Caco-2 (cell line): ENCODE results near the gene TUBG1. TPM values are rescaled to one million over a fixed set of nuclear protein-coding genes. Genes with fewer than 3 reads are reported as not detected.
A peak's percentile ranks its signal among the peaks of the same experiment; 100 is the strongest.

Experiments used
- BruUV-seq: library from RNA; stranded (reverse); fragments of 400-500 nt; replicated peaks from 2 replicates; lab custom pipeline; 2021; lab: Mats Ljungman, UMichigan
- CTCF ChIA-PET: fragments of 300-600 bp; sonication (Branson Sonifier 250); formaldehyde crosslinking; loops from one replicate; lab custom pipeline; 2022; ENCODE audit warnings: antibody characterized with exemption; lab: Charles Lee
- POLR2A ChIA-PET: fragments of 300-600 bp; sonication (Branson Sonifier 250); formaldehyde crosslinking; loops from one replicate; lab custom pipeline; 2022; ENCODE audit warnings: antibody characterized with exemption; lab: Charles Lee
- DNase-seq, 2 experiments: peaks; one replicate each; pipeline versions ENCODE4 v3.0.0 to v3.0.0-alpha.2; 2020 to 2022
- H3K27me3 ChIP-seq: replicated peaks from 2 replicates; pipeline ENCODE4 v1.6.0; 2011; ENCODE audit warnings: low read length; ENCODE audit not compliant: control insufficient read depth, insufficient read depth
- H3K36me3 ChIP-seq: 2 replicates; pipeline ENCODE4 v1.5.1; 2011; ENCODE audit warnings: low read length; ENCODE audit not compliant: control insufficient read depth, insufficient read depth
- H3K4me1 ChIP-seq: fragments of 250-450 bp; sonication (Bioruptor Pico); 2 replicates; pipeline ENCODE4 v1.5.1; 2020; ENCODE audit warnings: mild to moderate bottlenecking
- H3K4me3 ChIP-seq: 2 replicates; pipeline ENCODE4 v1.5.1; 2011; ENCODE audit warnings: low read depth, mild to moderate bottlenecking, control low read depth, low read length
- H3K9me3 ChIP-seq: fragments of 250-450 bp; sonication (Bioruptor Pico); 2 replicates; pipeline ENCODE4 v1.5.1; 2020; ENCODE audit warnings: mild to moderate bottlenecking, moderate library complexity
- H3K27ac Mint-ChIP-seq: one replicate; pipeline ENCODE4 v1.8.0; 2022; ENCODE audit warnings: mixed read lengths; ENCODE audit not compliant: unreplicated experiment
- H3K27me3 Mint-ChIP-seq: one replicate; pipeline ENCODE4 v1.8.0; 2022; ENCODE audit warnings: mixed read lengths; ENCODE audit not compliant: insufficient read depth, unreplicated experiment
- H3K36me3 Mint-ChIP-seq: one replicate; pipeline ENCODE4 v1.8.0; 2022; ENCODE audit warnings: mild to moderate bottlenecking, mixed read lengths; ENCODE audit not compliant: insufficient read depth, unreplicated experiment
- H3K4me1 Mint-ChIP-seq: one replicate; pipeline ENCODE4 v1.8.0; 2022; ENCODE audit warnings: low read depth, mixed read lengths; ENCODE audit not compliant: unreplicated experiment
- H3K4me3 Mint-ChIP-seq: one replicate; pipeline ENCODE4 v1.8.0; 2022; ENCODE audit warnings: mild to moderate bottlenecking, moderate library complexity, mixed read lengths; ENCODE audit not compliant: unreplicated experiment
- H3K9me3 Mint-ChIP-seq: one replicate; pipeline ENCODE4 v1.8.0; 2022; ENCODE audit warnings: mixed read lengths; ENCODE audit not compliant: unreplicated experiment
- CTCF ChIP-seq, 2 experiments: fragments of 200-600 bp in 1 of 2; IDR thresholded peaks; 1 replicate in 1 of 2; 2 replicates in 1 of 2; pipeline versions ENCODE4 v1.5.1 to v1.8.0; 2011 to 2022; ENCODE audit warnings: antibody characterized with exemption in 1 of 2, control low read depth in 1 of 2, inconsistent platforms in 1 of 2, low read depth in 1 of 2, low read length in 1 of 2, mild to moderate bottlenecking in 1 of 2, moderate library complexity in 1 of 2; ENCODE audit not compliant: insufficient read depth in 1 of 2, severe bottlenecking in 1 of 2, unreplicated experiment in 1 of 2
- intact Hi-C: fragments of 100-400 bp; cut with micrococcal nuclease; formaldehyde crosslinking; loops from one replicate; pipeline ENCODE4 v1.10.0; 2022; ENCODE audit not compliant: unreplicated experiment
- total RNA-seq: library from RNA; stranded (reverse); gene quantifications from 2 replicates; pipeline ENCODE4 v1.2.3, GENCODE V29; 2022

The TUBG1 gene
- total RNA-seq, 1 experiment from 2014 or later: 108 TPM

- peak overlapping the region; percentile 78 for H3K4me3 ChIP-seq
- H3K36me3 ChIP-seq: peaks cover 4% of the 10 kb centered on the region; the same call in 1 of the 2 replicates
- ChIA-PET POLR2A (interaction anchor here (0.6 to 0.9 kb wide), 2 partner anchors 27 kb away, joined by 3 to 4 read pairs; partner anchors contain the start of gene NAGLU), CTCF (no interaction called here)
- H3K9me3 ChIP-seq: no peaks in the 10 kb centered on the region
- Mint-ChIP-seq H3K4me3 (peak overlapping the region; percentile 77), H3K4me1 (peaks cover 16% of the 10 kb centered on the region), H3K36me3 (peaks cover 68% of the 10 kb centered on the region), H3K27me3 (no peaks in the 10 kb centered on the region), H3K27ac (peak overlapping the region; percentile 93), H3K9me3 (no peaks in the 10 kb centered on the region)
- peak; percentile 62 to 71 for DNase-seq
- TSS peak; percentile 56 for BruUV-seq
- H3K4me1 ChIP-seq: peaks cover 13% of the 10 kb centered on the region
- H3K27me3 ChIP-seq: no peaks in the 10 kb centered on the region
- TF ChIP-seq CTCF (IDR thresholded peaks at IDR 0.05; ENCODE audit: insufficient read depth in 1 of 2, low read depth in 1 of 2, low read length in 1 of 2, severe bottlenecking in 1 of 2, unreplicated experiment in 1 of 2): no peak
- intact Hi-C loops: loop anchor here (1.0 kb wide), 1 partner anchor 15 kb away; the partner anchor contains the start of gene PSMC3IP
Measured at GRCh38 chr17:42562388-42563142, 46.9 kb upstream of the TUBG1 start.

- no TSS peak for BruUV-seq
- DNase-seq: no peak
- CTCF ChIA-PET: no interaction called here
- H3K4me3 ChIP-seq: peak overlapping the region; percentile 78
- Mint-ChIP-seq H3K36me3 (peaks cover 72% of the 10 kb centered on the region), H3K27ac (peak overlapping the region; percentile 93), H3K4me1 (peaks cover 21% of the 10 kb centered on the region), H3K9me3 (no peaks in the 10 kb centered on the region), H3K27me3 (no peaks in the 10 kb centered on the region), H3K4me3 (peak overlapping the region; percentile 77)
- POLR2A ChIA-PET: interaction anchor here (0.6 kb wide), 1 partner anchor 27 kb away, joined by 3 read pairs; the partner anchor contains the start of gene NAGLU
- H3K36me3 ChIP-seq: peaks cover 4% of the 10 kb centered on the region; the same call in 1 of the 2 replicates
- TF ChIP-seq CTCF (IDR thresholded peaks at IDR 0.05; ENCODE audit: insufficient read depth in 1 of 2, low read depth in 1 of 2, low read length in 1 of 2, severe bottlenecking in 1 of 2, unreplicated experiment in 1 of 2): no peak
- peaks cover 13% of the 10 kb centered on the region for H3K4me1 ChIP-seq
- intact Hi-C loops: no loop called here
- no peaks in the 10 kb centered on the region for H3K27me3 ChIP-seq
- H3K9me3 ChIP-seq: no peaks in the 10 kb centered on the region
Measured at GRCh38 chr17:42563143-42563509, 46.4 kb upstream of the TUBG1 start.

- ChIA-PET CTCF (no interaction called here), POLR2A (interaction anchor here (0.6 kb wide), 1 partner anchor 28 kb away, joined by 3 read pairs; the partner anchor contains the start of gene NAGLU)
- H3K9me3 Mint-ChIP-seq: no peaks in the 10 kb centered on the region
- BruUV-seq: no TSS peak
- peak overlapping the region; percentile 69 for H3K4me3 Mint-ChIP-seq
- H3K4me3 ChIP-seq: no peak overlapping the region
- H3K27me3 Mint-ChIP-seq: no peaks in the 10 kb centered on the region
- H3K36me3 Mint-ChIP-seq: peaks cover 74% of the 10 kb centered on the region
- H3K4me1 Mint-ChIP-seq: peaks cover 21% of the 10 kb centered on the region
- no peak for TF ChIP-seq CTCF (IDR thresholded peaks at IDR 0.05; ENCODE audit: insufficient read depth in 1 of 2, low read depth in 1 of 2, low read length in 1 of 2, severe bottlenecking in 1 of 2, unreplicated experiment in 1 of 2)
- H3K9me3 ChIP-seq: no peaks in the 10 kb centered on the region
- H3K27ac Mint-ChIP-seq: peak overlapping the region; percentile 93
- H3K27me3 ChIP-seq: no peaks in the 10 kb centered on the region
- H3K4me1 ChIP-seq: peaks cover 13% of the 10 kb centered on the region
- peaks cover 6% of the 10 kb centered on the region for H3K36me3 ChIP-seq
- intact Hi-C loops: no loop called here
- no peak for DNase-seq
Measured at GRCh38 chr17:42563543-42563942, 45.9 kb upstream of the TUBG1 start.
